HEK293 (cell line): ENCODE measurements around the gene BACH2.

Source experiments
- TCF7L2 ChIP-seq: IDR thresholded peaks from 2 replicates; pipeline ENCODE4 v1.6.1; 2011; ENCODE audit warnings: low read depth, mild to moderate bottlenecking, inconsistent platforms, low read length, moderate library complexity, borderline replicate concordance
- ZNF600 ChIP-seq: fragments of 450-650 bp; formaldehyde crosslinking; IDR thresholded peaks from 2 replicates; pipeline ENCODE4 v1.5.1; 2016; ENCODE audit warnings: missing biosample characterization, missing genetic modification characterization

DNA sequence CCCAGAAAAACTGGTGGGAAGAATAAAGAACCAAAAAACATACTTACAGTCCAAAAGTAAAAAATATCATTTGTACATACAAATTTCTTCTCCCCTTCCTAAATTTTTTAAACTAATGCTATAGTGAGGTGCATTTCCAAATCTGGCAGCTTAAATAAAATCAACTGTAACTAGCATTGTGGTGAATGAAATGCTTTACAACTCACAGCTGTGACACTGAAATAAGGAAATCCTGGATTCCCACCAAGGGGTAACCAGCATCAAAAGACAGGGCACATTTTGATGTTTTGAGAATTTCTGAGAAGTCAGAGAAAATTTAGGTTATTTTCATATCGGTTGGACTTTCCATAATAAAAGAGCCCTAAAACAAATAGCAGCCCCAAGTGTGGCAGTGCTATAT, 27.3 kb downstream of the BACH2 start:
- TF ChIP-seq TCF7L2 (no peak), ZNF600 (tag by site-specific recombination) (no peak)
